K562 (cell line): ENCODE data around the gene AP3S1. TPM values are rescaled to one million over a fixed set of nuclear protein-coding genes. Genes with fewer than 3 reads are reported as not detected.

Source experiments
- ATAC-seq: fragments of 200-7000 bp; cut with Tn5 transposase; 3 replicates; pipeline ENCODE4 v1.9.1; 2020; ENCODE audit warnings: moderate library complexity
- BruUV-seq: library from RNA; stranded (reverse); fragments of 400-500 nt; replicated peaks from 2 replicates; lab custom pipeline; 2021; lab: Mats Ljungman, UMichigan
- CTCF ChIA-PET: fragments of 300-600 bp; formaldehyde crosslinking; extraction: SDS; loops from one replicate; lab custom pipeline; 2021; ENCODE audit warnings: low intra/inter-chr PET ratio; lab: Yijun Ruan, JAX
- POLR2A ChIA-PET: fragments of 300-600, 350-650 bp; sonication (Branson Sonifier 250); formaldehyde crosslinking; extraction: SDS; loops from one replicate; lab custom pipeline; 2021; ENCODE audit warnings: antibody characterized with exemption, inconsistent platforms; lab: Yijun Ruan, JAX
- DNase-seq, 4 experiments: peaks; one replicate each; pipeline versions ENCODE4 v3.0.0 to v3.0.0-alpha.2; 2011 to 2018; ENCODE audit warnings: low spot score in 3 of 4, mixed read lengths in 3 of 4; ENCODE audit errors: extremely low read depth in 1 of 4
- FAIRE-seq: peaks from 2 replicates; lab custom pipeline; 2011; peaks lifted over from hg19 to GRCh38; lab: Jason Lieb, UNC
- H2AFZ ChIP-seq: 2 replicates; pipeline ENCODE4 v1.6.0; 2011; ENCODE audit warnings: low read depth, low read length, control low read depth, inconsistent platforms
- H3K27ac ChIP-seq: fragments of 200-600 bp; 3 replicates; pipeline ENCODE4 v1.8.0; 2011; ENCODE audit warnings: low read depth, mild to moderate bottlenecking, control low read depth, inconsistent platforms, low read length, moderate library complexity, mixed read lengths; ENCODE audit errors: extremely low read depth
- H3K27me3 ChIP-seq, 2 experiments: fragments of 300-600 bp in 1 of 2; 2 replicates in 1 of 2; 3 replicates in 1 of 2; pipeline versions ENCODE4 v1.6.0 to v1.8.0; 2011; ENCODE audit warnings: inconsistent platforms in 2 of 2, low read length in 2 of 2, mild to moderate bottlenecking in 1 of 2, mixed read lengths in 1 of 2, moderate library complexity in 1 of 2; ENCODE audit not compliant: control insufficient read depth in 2 of 2, insufficient read depth in 2 of 2
- H3K36me3 ChIP-seq: fragments of 300-600 bp; 3 replicates; pipeline ENCODE4 v1.8.0; 2011; ENCODE audit warnings: mild to moderate bottlenecking, low read length, inconsistent platforms; ENCODE audit not compliant: control insufficient read depth, insufficient read depth
- H3K4me1 ChIP-seq, 2 experiments: fragments of 200-600 bp in 1 of 2; replicated peaks in 1 of 2; 2 replicates in 1 of 2; 3 replicates in 1 of 2; pipeline versions ENCODE4 v1.5.1 to v1.8.0; 2011; ENCODE audit warnings: inconsistent platforms in 2 of 2, low read length in 2 of 2, mild to moderate bottlenecking in 1 of 2, mixed read lengths in 1 of 2, moderate library complexity in 1 of 2; ENCODE audit not compliant: control insufficient read depth in 2 of 2, insufficient read depth in 2 of 2
- H3K4me2 ChIP-seq: 2 replicates; pipeline ENCODE4 v1.6.1; 2011; ENCODE audit warnings: low read length, control low read depth, inconsistent platforms, mixed read lengths; ENCODE audit not compliant: insufficient read depth
- H3K4me3 ChIP-seq: fragments of 200-600 bp; sonication (generic), shearing (Covaris generic); 2 replicates; pipeline ENCODE4 v1.5.1; 2016; ENCODE audit warnings: control low read depth, inconsistent platforms
- H3K79me2 ChIP-seq: fragments of 200-600 bp; 3 replicates; pipeline ENCODE4 v1.8.0; 2011; ENCODE audit warnings: low read length, inconsistent platforms; ENCODE audit not compliant: control insufficient read depth, insufficient read depth
- H3K9ac ChIP-seq, 2 experiments: 2 replicates each; pipeline versions ENCODE4 v1.6.0 to v1.6.1; 2011; ENCODE audit warnings: low read depth in 2 of 2, low read length in 2 of 2, control low read depth in 1 of 2, inconsistent platforms in 1 of 2, mild to moderate bottlenecking in 1 of 2, mixed read lengths in 1 of 2; ENCODE audit not compliant: insufficient read depth in 1 of 2
- H3K9me1 ChIP-seq: one replicate; pipeline ENCODE4 v1.6.0; 2011; ENCODE audit warnings: inconsistent platforms, mild to moderate bottlenecking, low read length, moderate library complexity; ENCODE audit not compliant: control insufficient read depth, insufficient read depth
- H3K9me3 ChIP-seq: replicated peaks from 2 replicates; pipeline ENCODE4 v1.5.1; 2011; ENCODE audit warnings: low read depth, low read length, inconsistent platforms; ENCODE audit not compliant: control insufficient read depth, insufficient read depth
- H4K20me1 ChIP-seq: replicated peaks from 2 replicates; pipeline ENCODE4 v1.6.1; 2011; ENCODE audit warnings: low read length, inconsistent platforms, mixed read lengths; ENCODE audit not compliant: control insufficient read depth, insufficient read depth
- RBBP5 ChIP-seq: fragments of 200-600 bp; sonication (generic); IDR thresholded peaks from 2 replicates; pipeline ENCODE4 v1.6.1; 2012; ENCODE audit warnings: borderline replicate concordance, mild to moderate bottlenecking, low read length, control low read depth, inconsistent platforms; ENCODE audit not compliant: insufficient read depth, poor library complexity, severe bottlenecking
- SIN3A ChIP-seq, 2 experiments: fragments of 150-350 bp in 1 of 2; IDR thresholded peaks; 2 replicates each; pipeline ENCODE4 v1.6.1; 2011 to 2016; ENCODE audit warnings: borderline replicate concordance in 2 of 2, low read depth in 2 of 2, low read length in 2 of 2, mild to moderate bottlenecking in 2 of 2, moderate library complexity in 2 of 2; ENCODE audit not compliant: control insufficient read depth in 1 of 2
- ZFPM2 ChIP-seq: fragments of 250-450 bp; sonication (Bioruptor Pico); IDR thresholded peaks from 2 replicates; pipeline ENCODE4 v1.5.1; 2022; ENCODE audit warnings: mild to moderate bottlenecking
- ZNF124 ChIP-seq: sonication (generic); formaldehyde crosslinking; IDR thresholded peaks from 2 replicates; pipeline ENCODE4 v1.8.1; 2022; ENCODE audit warnings: missing genetic modification reagents
- ZNF347 ChIP-seq: fragments of 450-650 bp; formaldehyde crosslinking; IDR thresholded peaks from 2 replicates; pipeline ENCODE4 v1.4.0; 2020; ENCODE audit warnings: low read depth, mild to moderate bottlenecking, moderate library complexity
- WGBS: fragments of 100-300 bp; shearing (Covaris generic); methylation state at CpG from one replicate; pipeline ENCODE4 v1.1.6; 2016; ENCODE audit warnings: low coverage, mixed read lengths; ENCODE audit not compliant: insufficient coverage; ENCODE audit errors: missing lambda C conversion rate; 5-methylcytosine and 5-hydroxymethylcytosine counted together
- in situ Hi-C: fragments of 300-500 bp; cut with MboI; formaldehyde crosslinking; loops from 4 replicates; pipeline ENCODE4 v1.15.0; 2018; ENCODE audit warnings: inconsistent platforms, mixed read lengths
- intact Hi-C: fragments of 100-400 bp; cut with micrococcal nuclease; formaldehyde crosslinking; loops from 2 replicates; pipeline ENCODE4 v1.14.2; 2022
- polyA plus RNA-seq, 8 experiments: library from polyadenylated mRNA; depleted of rRNA in 4 of 8; stranded (reverse) in 5 of 8; unstranded in 3 of 8; fragments of >200 nt; fragmentation: Nextera tagmentation in 2 of 8; fragmentation: Illumina TruSeq in 1 of 8; extraction: Ambion mirVana in 2 of 8; extraction: Trizol in 1 of 8; gene quantifications; 2 replicates each; pipeline versions ENCODE4 v1.2.1 to v1.2.3, GENCODE V29; 2011 to 2014; ENCODE audit warnings: inconsistent platforms in 1 of 8, missing spikeins in 1 of 8
- total RNA-seq, 7 experiments: library from RNA; depleted of rRNA in 6 of 7; stranded (reverse); fragments of >200 nt in 6 of 7; fragmentation: Illumina TruSeq in 2 of 7; extraction: Trizol in 2 of 7; gene quantifications; 2 replicates each; pipeline versions ENCODE4 v1.2.1 to v1.2.3, GENCODE V29; 2011 to 2021; ENCODE audit warnings: low replicate concordance in 1 of 7
- TF ChIP-seq, protein P1 (sequence below): sonication (generic); IDR thresholded peaks from 2 replicates; pipeline ENCODE4 v1.6.1; 2016

AP3S1 gene
- total and polyA plus RNA-seq, 9 of the 15 experiments (the other 6 are each of a cell fraction or from before 2014, with no cell fraction given) = 46.1 to 106 (median 67.3) TPM

DNA sequence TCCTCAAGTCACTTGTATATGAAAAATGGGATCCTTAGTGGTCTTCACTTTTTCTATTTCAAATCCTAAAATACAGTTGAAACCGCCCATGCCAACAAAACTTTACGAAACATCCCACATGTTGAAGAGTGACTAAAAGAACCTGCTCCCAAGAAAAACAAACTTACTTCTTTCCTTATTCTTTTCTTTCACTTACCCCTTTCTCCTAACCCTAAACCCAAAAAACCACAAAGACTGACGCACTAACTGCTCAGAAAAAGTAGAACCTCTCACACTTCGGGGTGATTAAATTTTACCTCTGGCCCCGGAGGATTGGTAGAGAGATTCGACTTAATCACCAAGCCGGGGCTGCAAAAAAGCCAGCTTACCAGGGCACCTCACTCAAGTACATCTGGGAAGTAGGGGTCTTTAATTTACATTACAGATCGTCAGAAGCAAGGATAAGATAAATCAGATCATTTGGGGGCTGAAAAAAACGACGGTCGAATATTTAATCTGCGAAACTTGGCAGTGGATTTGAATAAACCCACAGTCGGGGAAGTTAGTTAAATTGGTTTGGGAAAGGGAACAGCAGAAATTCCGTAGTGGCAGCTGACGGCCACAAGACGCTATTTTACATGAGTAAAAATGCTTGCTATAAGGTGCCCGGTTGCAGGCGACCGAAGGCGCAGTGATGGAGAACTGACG is 26.6 kb upstream of the AP3S1 start:
- no peak for DNase-seq
- H3K4me3 ChIP-seq = no peak overlapping the region
- H3K4me2 ChIP-seq = no peak overlapping the region
- H3K9ac ChIP-seq = no peak overlapping the region
- H3K9me3 ChIP-seq = peaks cover 4% of the 10 kb centered on the region; the same call in 1 of the 2 replicates
- no peaks in the 10 kb centered on the region; a peak in 1 of 5 replicates for H3K4me1 ChIP-seq
- no peak for FAIRE-seq
- POLR2A ChIA-PET = interaction anchor here (0.6 kb wide), 1 partner anchor 645 kb away, joined by 3 read pairs; the partner anchor contains the start of gene TRIM36
- H2AFZ ChIP-seq = no peak overlapping the region
- in situ Hi-C loops = no loop called here
- CTCF ChIA-PET = no interaction called here
- H3K36me3 ChIP-seq = no peaks in the 10 kb centered on the region
- H4K20me1 ChIP-seq = no peaks in the 10 kb centered on the region
- peaks cover 26 to 30% of the 10 kb centered on the region in 2 experiments; a peak in 4 of 5 replicates for H3K27me3 ChIP-seq
- WGBS = 14% methylated on average over 21 of the region's 21 CpGs
- no TSS peak for BruUV-seq
- no peak overlapping the region for H3K27ac ChIP-seq
- H3K79me2 ChIP-seq = no peaks in the 10 kb centered on the region
- H3K9me1 ChIP-seq = no peaks in the 10 kb centered on the region
- intact Hi-C loops = no loop called here
- TF ChIP-seq RBBP5 (no peak), ZFPM2 (CRISPR knock-in tag) (no peak), ZNF124 (CRISPR knock-in tag) (no peak), SIN3A (IDR thresholded peaks at IDR 0.05; ENCODE audit: borderline replicate concordance in 2 of 2, control insufficient read depth in 1 of 2, low read depth in 2 of 2, low read length in 2 of 2) (no peak), ZNF347 (CRISPR knock-in tag) (no peak)
- TF ChIP-seq, protein P1, sequence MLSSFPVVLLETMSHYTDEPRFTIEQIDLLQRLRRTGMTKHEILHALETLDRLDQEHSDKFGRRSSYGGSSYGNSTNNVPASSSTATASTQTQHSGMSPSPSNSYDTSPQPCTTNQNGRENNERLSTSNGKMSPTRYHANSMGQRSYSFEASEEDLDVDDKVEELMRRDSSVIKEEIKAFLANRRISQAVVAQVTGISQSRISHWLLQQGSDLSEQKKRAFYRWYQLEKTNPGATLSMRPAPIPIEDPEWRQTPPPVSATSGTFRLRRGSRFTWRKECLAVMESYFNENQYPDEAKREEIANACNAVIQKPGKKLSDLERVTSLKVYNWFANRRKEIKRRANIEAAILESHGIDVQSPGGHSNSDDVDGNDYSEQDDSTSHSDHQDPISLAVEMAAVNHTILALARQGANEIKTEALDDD = no peak
- ATAC-seq = no peak
